GM18508 (cell line): Measurements from ENCODE around the gene WWC1.

Experiments
- ATAC-seq: cut with Tn5 transposase; IDR thresholded peaks from one replicate; pipeline ENCODE4 v1.9.1; 2021; ENCODE audit warnings: moderate number of reproducible peaks; ENCODE audit not compliant: insufficient read depth, unreplicated experiment

Gene WWC1

DNA sequence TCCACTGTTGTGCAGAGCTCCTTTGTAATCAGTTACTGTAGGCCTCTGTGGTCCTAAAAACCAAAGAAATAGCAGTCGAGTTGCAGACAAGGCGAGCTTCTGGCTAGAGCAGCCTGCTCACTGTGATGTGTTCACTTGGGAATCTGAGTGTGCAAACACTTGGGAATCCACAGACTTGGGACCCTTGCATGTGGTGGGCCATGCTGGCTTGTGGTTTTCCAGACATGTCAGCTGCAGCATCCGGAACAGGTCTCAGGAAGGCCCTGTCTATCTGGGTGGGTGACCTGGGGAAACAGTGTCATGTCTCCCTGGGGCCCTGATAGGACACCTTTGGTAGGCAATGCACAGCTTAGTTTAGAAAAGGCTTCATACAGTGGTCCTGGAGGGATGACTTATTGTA lies 66.4 kb downstream of the WWC1 start:
- ATAC-seq, result no peak

DNA sequence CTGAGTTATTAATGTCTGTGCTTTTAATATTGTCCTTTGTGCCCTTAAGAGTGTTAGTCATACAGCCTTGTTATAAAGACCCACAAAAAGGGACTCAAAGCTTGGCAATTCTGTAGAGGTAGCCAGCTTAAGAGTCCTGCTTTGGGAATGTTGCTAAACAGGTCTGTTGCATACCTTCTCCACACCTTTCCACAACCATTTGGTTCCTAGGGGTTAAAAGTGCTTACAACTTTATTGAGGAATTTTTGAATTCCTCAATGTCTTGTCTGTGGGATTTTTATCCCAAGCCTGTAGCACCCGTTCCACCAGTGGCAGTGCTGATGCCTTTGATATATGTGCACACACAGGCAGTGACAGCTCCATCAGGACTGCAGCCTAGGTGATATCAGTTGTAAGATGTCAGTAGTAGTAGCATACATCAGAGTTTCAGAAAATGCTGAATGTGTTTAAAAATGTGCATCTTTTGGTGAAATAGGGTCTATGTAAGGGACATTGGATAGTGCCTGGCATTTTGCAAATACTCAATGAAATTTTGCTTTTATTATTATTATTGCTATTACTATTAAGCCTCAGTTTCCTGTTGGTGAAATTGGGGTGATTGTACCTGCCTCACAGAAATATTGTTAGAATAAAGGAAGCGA lies 68.5 kb downstream of the WWC1 start:
- no peak for ATAC-seq

DNA sequence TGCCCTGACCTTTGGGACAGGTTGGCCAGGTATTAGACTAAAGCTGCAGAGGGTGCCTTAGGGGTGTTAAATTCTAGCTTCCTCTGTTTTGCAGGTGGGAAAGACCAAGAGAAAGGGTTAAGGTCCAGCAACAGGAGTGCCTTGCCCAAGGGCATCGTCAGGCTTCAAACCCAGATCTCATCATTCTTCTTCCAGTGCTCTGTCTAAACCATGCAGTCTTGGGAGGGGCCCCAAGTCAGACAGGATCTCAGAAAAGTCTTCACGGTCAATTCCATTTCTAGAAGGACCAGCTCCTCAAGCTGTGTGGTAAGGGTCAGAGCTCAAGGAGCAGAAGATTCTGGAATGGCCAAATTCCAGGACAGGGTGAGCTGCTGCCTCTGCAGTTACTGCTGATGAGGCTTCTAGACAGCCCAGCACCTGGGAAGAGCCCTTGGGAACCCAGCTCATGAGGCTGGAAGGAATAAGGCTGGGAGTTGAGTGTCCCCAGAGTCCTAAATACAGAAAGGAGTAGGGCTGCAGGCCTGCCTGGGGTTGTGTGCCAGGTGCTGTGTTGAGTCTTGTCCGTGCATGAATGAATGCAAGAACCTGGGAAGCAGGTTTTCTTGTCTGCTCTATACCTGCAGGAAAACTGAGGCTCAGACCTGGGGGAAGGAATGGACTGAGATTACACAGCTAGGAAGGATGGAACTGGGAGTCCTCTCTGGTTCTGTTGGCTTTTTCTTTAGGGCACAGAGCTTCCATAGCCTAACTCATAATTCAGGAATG lies 69.3 kb downstream of the WWC1 start:
- ATAC-seq, result no peak

DNA sequence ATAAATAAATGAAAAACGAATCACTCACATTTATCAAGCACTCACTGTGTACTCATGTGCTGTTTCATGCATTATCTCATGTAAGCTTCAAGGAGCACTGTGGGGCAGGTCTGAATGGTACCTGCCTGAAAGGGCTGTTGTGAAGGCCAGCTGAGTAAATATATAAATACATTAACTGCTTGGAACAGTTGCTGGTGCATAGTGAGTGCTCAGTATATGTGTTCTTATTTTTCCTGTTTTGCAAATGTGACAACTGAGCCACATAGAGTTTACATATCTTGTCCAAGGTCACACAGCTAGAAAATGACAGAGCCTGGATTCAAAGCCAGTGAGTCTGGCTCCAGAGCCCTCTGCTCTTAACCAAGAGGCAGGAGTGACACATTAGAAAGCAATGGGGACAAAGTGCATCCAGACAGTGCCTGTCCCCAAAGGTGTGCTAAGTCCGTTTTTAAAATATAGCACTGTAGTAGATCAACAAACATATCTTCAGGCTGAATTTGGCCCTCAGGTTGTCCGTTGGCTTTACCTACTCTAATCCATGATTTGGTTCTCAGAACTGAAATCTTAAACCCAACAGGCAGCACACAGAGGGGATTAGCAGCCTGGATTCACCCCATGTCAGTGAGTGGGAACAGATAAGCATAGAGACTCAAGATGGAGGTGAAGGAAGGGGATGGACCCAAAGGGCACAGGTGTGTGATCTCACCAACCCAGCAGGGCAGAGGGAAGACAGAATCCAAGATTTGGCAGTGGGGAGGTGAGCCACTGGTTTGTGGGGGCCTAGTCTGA lies 70.8 kb downstream of the WWC1 start:
- ATAC-seq, result no peak

DNA sequence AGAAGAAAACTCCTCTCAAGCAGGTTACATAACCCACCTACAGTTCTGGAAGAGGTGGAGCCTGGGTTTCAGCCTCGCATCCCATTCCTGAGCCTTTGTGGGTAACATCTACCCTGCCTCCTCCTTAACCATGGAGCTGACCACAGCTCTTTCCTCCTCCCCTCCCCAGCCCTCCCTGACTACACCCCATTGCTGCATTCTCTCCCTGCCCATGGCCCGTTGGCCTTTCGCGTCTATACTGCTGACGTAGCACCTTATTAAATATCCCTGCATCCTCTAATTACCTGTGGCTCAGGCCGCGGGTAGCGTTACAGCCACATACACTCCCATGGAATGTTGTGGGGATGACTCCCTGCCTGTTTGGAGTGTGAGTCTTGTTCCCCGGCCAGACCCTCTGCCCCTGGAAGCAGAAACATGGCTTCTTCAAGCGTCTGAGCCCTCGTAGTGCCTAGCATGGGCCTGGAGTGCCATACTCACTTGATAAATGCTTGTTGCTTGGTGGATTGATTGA lies 72.8 kb downstream of the WWC1 start:
- ATAC-seq, result no peak

DNA sequence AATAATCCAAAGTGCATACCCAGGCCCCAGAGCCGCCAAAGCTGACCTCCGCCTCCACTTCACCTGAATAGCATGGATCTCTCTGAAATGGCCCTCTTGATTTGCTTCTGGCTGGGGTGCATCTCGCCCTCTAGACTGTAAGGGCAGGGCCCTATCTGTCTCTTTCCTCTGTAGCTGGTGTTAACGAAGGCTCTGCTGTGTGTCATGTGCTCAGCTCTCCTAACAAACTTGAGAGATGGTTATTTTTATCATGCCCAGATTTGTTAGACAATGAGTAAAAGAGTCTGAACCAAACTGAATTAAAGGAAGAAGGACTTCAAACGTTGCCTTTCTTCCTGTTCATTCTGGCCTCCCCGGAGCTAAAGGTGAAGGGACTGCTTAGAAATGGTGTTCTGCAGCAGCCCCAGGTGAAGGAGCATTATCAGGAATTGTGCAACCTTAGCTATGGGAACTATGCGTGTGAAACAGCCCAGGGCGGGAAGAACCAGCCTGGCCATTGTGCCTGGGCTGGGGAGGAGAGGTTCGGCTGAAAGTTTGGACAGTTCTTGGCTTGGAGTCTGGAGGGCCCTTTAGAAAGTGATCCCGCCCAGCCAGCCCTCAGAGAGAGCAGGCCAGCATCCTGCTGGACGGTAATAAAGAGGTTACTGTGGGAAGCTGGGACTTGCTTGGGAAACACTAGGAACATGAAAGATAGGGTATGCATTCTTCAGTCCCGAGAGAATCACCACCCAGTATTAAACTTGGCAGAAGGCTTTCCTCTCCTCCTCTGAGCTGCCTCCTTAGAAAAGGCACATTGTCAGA lies 73.5 kb downstream of the WWC1 start:
- no peak for ATAC-seq

DNA sequence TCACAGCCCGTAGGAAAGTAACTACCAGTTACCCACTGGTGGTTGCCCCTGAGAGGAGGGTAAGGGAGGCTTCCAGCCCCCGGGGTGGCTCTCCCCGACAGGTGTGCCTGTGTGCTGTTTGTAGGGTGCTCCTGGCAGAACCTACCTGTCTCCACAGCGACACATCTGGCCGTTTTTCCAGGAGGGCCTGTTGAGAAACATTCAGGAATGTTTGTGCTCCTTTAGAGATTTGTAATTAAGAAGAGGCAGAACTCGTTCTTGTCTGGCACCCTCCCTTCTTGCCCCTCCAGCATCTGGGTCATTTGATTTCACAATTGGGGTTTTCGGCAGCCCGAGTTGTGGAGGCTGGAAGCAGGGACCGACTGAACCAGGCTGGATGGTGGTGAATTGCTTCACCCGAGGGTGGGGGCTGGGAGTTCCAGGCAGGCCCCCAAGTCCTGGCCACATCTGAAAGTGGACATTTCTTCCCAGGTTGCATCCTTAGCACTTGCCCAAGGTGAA lies 74.2 kb downstream of the WWC1 start:
- no peak for ATAC-seq

DNA sequence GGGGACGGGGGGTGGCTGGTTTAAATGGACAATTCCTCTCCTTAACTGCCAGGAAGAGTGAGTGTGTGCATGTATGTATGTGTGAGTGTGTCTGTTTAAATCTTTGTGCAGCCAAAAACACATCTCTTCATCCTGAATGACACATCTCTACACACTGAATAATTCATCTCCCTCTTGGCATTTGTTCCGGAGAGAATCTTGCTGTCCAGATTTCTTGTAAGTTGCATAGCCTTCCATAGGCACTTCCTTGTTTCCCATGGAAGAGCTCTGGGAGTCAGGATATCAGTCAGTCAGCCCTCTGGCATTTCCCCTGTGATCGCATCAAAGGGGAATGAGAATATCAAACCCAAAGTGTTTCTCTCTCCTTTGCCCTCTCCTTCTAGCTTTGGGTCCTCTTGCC lies 74.7 kb downstream of the WWC1 start:
- ATAC-seq, result no peak

DNA sequence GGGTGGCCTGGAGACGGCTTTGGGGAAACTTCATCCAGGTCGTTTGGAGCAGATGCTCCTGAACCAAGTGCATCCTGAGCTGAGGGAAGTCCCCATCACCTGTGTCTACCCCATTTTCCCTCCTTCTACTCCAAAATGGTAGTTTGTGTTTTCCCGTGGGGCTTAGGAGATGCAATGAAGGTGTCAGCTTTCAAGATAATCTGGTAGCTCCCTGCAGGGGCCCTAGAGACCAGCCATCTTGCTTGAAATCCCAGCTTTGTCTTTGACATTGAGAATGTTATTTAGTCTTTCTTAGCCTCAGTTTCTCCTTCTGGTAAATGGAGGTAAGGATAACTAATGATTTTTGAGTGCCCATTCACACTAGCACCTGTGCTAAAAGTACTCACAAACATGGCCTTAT lies 77.4 kb downstream of the WWC1 start:
- no peak for ATAC-seq

DNA sequence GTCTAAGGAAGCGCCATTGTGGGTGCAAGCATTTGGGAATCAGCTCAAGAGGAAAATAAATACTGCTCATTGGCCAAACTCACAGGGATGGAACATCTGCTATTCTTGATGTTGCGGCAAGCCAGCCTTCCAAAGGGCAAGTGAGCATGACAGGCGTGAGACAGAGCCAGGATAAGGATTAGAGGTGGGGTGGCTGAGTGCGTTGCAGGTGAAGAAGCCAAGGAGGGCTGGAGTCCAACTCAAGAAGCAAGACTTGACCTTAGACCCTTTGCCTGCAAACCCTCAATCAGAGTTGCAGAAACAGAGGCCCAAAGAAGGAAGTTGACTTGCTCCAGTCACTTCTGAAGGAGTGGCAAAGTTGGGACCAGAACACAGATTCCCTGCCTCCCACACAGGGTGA lies 79.4 kb downstream of the WWC1 start:
- no peak for ATAC-seq

DNA sequence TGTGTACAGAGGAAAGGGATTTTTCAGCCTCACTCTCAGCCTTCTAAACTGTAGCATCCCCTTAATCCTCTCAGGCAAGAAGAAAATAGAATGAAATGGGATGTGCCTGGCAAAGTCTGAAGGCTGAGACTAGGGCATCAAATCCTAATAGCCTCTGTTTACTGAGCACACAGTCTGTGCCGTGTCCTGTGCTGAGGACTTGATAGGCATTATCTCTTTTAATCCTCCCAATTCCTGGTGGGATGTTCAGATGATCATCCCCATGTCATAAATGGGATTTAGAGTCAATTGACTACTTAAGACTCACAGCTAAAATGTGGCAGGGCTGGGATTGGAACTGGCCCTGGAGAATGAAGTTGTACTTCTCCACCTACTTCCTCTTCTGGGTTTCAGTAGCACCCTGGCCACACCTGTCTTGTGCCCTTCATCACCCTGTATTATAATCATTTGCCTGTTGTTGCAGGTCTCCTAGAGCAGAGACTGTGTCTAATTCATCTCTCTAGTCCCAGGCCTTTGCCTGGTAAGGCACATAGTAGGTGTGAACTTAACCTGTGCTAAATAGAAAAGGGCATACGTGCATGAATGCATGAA lies 81.0 kb downstream of the WWC1 start:
- no peak for ATAC-seq

DNA sequence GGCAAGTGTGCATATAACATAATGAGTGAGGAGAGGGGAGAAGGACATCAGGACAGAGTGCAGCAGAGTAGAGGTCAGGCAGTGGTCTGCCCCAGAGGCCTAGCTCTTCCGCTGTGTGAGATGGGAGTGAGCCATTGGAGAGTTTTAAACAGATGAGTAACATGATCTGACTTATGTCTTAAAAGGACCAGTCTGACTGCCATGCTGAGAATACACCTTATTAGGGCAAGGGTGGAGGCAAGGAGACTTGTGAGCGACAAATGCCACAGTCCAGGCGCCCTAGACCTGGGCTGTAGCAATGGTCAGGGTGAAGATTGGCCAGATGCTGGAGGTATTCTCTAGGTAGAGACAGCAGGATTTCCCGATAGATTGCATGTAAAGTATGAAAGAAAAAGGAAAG lies 83.1 kb downstream of the WWC1 start:
- ATAC-seq, result no peak

DNA sequence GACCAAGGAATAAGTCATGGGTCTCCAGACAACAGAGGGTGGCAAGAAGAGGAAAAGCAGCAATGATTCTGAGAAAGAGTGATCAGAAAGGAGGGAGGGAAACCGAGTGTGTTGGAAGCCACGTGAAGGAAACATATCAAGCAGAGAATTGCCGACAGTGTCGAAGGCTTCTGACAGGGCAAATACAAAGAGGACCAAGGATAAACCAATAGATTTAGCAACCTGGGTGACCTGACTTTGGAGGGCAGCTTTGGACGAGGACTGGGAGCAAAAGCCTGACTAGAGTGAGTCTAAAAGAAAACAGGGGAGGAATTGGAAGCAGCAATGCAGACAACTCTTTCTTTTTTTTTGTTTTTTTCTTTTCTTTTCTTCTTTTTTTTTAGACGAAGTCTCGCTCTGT lies 83.8 kb downstream of the WWC1 start:
- no peak for ATAC-seq

DNA sequence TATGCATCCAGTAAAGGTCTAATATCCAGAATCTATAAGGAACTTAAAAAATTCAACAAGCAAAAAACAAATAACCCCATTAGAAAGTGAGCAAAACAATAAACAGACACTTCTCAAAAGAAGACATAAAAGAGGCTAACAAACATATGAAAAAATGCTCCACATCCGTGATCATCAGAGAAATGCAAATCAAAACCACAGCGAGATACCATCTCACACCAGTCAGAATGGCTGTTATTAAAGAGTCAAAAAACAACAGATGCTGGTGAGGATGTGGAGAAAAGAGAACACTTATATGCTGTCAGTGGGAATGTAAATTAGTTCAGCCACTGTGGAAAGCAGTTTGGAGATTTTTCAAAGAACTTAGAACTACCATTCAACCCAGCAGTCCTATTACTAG lies 86.1 kb downstream of the WWC1 start:
- no peak for ATAC-seq

DNA sequence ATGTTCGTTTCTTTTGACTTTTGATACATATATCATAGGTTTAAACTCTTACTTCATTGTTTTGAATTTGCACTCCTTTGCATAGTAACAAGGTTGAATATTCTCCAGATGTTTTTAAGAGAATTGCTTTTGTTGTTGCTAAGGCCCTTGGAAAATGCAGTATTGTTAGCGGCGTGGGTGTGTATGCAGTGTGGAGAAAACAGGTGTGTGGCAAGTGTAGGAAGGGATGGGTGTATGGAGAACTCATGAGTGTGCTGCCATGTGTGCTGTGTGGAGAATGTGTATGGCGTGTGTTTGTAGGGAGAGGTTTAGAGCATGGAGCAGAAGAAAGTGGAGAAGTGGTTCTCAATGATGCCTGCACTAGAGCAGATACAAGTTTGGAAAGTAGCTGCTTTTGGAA lies 87.3 kb downstream of the WWC1 start:
- no peak for ATAC-seq

DNA sequence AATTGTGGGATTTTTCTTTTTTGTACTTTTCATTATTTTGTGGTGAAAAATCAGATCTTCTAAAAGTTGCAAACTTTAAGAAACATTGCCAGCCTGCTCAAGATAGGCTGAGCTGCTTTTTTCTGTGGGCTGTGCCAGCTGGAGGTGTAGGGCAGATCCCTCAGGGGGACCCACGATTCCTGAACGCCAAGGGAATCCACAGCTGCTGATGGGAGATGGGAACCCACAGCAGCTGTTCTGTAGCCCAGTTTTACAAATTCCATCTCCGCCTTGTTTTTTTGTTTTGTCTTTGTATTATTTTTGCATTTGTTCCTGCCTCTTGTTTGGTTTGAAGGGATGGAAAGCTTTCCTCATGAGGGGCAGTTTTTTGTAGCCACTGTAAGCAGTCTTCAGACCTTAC lies 91.0 kb downstream of the WWC1 start:
- no peak for ATAC-seq

DNA sequence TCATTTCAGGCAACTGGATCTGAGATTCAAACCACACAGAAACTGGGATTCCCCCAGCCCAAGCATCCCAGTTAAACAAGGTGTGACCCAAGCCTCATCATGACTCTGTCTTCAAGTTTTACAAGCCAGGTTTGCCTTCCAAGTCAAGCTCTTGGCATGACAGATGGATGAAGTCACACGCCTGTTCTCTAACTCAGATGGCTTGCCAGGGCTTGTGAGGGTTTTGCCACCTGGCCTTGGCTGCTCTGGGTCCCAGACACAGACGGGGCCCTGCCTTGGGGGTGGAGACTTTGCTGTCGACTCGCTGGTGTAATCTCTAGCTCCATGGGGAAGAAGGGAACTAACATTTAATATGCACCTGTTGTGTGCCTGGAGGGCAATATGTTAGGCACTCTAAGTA lies 99.0 kb downstream of the WWC1 start:
- ATAC-seq, result no peak

DNA sequence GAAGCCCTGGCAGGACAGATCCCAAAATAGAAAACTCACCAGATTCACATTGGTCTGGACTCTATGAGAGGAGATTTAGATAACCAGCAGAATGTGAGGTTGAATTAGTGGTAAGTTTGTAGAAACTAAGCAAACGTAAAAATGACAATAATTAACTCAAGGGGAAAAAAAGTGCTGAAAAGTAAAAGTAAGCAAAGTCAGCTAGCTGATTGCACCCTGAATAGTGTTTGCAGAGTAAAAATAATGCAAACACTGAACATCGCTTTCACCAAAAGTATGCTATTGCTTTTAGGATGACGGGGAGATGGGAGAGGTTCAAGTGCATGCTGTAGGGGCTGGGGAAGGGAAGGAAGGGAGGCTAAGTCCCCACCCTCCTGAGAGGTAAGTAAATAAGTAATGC lies 102.3 kb downstream of the WWC1 start:
- ATAC-seq, result no peak

DNA sequence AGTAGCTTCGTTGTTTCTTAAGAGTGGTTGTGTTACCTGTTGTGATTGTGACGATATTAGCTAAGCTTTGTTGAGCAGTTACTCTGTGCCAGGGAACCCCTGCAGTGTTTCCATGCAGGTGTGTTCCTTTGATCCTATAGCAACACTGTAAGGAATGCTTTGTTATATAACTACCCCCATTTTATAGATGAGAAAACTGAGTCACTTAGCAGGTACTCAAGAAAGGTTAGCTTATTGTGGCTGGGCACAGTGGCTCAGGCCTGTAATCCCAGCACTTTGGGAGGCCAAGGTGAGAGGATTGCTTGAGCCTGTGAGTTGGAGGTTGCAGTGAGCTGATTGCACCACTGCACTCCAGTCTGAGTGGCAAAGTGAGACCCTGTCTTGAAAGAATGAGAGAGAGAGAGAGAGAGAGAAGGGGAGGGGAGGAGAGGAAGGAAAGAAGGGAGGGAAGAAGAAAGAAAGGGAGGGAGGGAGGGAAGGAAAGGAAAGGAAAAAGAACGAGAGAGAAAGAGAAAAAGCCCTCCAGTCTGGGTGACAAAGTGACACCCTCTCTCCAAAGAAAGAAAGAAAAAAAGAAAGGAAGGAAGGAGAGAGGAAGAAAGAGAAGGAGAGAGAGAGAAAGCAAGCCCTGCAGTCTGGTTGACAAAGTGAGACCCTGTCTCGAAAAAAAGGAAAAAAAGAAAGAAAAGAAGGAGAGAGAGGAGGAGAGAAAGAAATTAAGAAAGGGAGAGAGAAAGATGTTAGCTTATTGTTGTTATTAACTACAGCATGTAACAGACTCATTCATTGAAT lies 109.2 kb downstream of the WWC1 start:
- no peak for ATAC-seq
